Measurements from ENCODE around the gene NFASC.
A peak's percentile ranks its signal among the peaks of the same experiment; 100 is the strongest.

Gene NFASC

DNA sequence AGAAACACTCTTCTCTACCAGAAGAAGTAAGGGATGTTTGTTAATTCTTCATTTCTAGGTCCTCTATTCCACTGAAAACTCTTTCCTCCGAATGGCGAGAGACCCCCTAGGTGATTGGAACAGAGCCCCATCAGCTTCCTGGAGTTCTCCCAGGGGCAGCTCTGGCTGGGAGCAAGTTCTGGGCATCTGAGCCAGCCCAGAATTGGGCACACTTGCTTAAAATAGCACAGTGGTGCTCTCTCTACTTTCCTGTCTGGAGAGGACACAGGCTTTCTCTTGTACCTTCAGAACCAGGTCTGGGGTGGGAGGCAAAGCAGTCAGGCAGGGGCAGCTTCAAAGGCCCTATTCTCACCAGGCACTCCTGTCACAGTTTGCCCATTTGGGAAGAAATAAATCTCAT is 89.2 kb downstream of the NFASC start:
- DNase-seq (ENCODE audit: low spot score): no peak

DNA sequence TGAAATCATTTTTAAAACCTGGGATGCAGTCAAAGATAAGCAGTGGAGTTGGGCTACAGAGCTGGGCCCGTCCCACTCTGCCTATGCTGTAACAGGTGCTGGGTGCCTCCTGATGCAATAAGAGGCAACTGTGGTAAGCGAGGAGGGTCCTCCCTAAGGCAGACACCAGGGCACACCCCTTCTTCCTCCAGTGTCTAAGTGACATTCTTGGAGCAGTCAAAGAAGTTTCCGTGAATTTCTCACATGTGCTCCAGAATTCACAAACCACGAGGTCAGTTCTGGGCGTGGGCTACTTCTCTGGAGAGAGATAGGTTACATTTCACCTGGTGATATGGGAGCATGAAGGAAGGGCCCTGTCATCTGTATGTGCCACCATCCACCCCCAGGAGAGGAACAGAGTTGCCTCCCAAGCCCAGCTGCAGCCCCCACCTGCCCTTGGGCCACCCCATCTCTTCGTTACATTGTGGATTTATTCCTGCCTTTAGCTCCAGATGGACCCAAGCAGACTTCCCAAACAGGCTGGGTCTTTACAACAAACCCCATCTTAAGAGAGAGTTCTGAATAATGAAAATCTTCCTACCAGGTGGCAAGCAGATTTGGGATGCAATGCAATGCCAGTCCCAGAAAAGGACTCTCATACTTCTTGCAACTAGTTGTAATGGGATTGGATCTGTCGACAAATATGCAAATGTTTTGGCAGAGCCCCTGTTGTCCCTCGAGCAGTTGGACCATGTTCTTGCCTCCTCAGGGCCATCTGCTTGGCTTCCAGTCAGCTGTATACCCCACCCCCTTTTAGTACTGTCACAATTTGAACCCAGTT is 89.9 kb downstream of the NFASC start:
- no peak for DNase-seq (ENCODE audit: low spot score)

DNA sequence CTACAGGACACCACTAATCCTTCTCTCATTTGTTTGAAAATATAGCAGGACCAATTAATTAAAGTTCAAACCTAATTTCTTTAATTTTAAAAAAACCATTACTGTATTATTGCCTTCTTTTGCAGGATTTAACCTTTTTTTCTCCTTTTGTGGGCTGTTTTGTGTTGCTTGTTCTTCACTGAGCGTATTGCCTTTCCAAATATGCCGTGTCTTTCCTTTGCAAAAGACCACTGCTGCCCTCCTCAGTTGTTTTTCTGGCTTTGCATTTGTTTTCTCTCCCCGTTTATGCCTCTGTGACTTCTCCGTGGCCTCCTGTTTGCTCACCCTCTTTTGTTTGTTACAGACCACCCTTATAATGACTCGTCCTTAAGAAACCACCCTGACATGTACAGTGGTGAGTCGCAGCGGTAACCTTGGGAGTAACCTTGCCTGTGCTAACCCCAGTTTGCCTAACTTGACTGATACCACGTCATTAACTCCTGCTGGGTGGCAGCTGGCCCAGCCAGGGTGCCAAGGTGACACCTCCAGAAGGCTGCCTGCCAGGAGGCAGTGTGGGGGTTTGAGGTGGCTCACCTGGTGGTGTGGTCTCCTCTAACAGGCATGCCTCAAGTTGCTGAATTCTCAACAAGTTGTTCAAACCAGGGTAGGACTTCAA is 91.2 kb downstream of the NFASC start:
- DNase-seq (ENCODE audit: low spot score): no peak

DNA sequence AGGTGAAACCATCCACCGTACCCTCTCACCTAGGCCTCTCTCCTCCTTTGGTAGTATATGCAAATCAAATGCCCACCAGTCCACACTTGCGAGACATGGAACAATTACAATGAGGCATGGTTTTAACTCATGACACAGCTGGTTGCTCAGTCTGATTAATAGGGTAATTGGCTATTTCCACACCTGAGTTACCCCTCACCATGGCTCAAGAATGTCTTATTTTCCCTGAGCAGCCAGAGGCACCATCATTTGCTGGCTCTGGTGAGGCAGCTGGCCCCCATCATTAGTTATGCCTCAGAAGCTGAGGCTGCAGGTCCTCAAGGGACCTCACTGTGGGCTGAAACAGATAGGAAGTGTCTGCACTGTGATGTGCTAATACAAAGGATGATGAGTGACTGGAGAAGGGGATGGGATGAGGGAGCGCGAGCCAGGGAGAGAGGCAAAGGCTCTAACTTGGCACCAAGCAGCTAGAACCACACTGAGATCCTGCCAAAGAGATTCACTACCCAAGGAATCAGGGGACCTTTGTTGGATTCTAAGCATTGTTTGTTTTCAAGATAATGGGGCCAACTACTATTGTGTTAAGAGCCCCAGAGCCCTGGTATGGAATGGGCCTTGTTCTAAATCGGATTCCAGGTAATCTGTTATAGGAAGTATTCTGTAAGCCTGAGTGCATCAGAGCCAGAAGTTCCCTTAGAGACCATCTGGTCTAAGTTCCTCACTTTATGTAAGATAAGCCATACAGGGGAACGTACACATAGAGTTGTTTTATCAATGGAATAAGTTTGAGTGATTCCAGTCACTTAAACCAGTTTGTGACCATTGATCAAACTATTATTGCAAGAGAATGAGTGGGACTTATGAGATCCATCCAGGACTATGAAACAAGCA is 92.3 kb downstream of the NFASC start:
- no peak for DNase-seq (ENCODE audit: low spot score)

DNA sequence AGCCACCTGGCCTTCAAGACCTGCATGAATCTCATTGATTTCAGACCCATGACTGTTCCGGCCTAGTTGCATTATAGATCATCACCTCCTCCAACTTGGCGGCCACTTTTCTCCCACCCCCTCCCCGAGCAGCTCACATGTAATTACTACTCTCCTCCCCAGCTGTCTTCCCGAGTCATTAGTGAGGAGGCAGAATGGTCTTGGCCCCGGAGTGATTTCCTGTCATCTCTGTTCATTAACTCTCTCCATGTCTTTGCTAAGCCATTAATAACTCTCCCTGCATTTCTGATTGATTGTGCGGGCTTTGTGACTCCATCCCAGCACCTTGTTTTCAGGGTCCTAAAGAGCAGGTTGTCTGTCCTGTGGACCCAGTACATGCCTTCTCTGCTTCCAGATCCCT is 96.8 kb downstream of the NFASC start:
- DNase-seq (ENCODE audit: low spot score): no peak

DNA sequence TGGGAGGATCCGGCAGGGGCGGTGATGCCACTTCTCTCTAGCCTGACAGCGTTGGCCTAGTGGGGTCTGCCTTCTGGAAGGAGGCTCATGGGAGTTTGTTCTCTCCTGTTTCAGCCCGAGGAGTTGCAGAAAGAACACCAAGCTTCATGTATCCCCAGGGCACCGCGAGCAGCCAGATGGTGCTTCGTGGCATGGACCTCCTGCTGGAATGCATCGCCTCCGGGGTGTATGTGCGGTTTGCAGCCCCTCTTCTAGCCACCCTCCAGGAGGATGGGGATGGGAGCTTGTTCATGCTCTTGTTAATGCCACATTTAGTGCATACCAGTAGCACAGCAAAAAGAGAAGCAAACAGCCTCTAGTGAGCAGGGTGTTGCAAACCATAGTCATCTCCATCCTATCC is 97.5 kb downstream of the NFASC start:
- DNase-seq (ENCODE audit: low spot score): no peak

DNA sequence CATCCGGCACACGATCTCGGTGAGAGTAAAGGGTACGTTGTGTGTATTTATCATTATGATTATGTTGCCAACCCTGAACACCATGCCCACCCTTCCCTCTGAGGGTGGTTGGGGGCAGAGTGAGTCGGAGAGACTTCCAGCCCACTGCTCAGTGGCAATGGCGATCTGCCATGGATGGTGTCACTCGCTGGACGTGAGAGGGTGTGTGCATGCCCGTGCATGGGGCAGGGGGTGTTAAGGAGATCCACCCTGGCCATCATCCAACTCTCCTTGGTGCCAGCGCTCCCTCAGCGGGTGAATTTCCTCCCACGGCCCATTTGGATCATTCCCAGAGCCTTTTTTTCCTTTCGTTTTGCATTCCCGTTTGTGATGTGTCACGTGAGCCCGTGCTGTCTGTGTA is 98.3 kb downstream of the NFASC start:
- no peak for DNase-seq (ENCODE audit: low spot score)

DNA sequence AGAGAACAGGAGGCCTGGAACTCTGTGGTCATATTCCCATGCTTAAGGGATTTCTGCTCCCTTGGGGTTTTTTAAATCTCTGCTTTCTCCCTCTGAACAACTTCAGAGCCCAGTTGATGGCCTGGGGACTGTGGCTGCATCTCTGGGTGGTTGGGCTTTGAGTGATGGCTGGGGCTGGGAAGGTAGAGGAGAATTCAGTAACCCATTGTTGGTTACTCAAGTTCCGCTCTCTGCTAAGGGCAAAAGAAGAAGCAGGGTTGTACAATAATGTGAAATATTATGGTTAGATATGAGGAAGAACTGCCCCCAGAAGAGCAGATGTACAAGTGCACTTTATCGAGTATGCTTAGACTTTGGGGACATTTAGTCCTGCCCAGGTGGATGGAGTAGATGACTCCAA is 100.3 kb downstream of the NFASC start:
- DNase-seq (ENCODE audit: low spot score): no peak

DNA sequence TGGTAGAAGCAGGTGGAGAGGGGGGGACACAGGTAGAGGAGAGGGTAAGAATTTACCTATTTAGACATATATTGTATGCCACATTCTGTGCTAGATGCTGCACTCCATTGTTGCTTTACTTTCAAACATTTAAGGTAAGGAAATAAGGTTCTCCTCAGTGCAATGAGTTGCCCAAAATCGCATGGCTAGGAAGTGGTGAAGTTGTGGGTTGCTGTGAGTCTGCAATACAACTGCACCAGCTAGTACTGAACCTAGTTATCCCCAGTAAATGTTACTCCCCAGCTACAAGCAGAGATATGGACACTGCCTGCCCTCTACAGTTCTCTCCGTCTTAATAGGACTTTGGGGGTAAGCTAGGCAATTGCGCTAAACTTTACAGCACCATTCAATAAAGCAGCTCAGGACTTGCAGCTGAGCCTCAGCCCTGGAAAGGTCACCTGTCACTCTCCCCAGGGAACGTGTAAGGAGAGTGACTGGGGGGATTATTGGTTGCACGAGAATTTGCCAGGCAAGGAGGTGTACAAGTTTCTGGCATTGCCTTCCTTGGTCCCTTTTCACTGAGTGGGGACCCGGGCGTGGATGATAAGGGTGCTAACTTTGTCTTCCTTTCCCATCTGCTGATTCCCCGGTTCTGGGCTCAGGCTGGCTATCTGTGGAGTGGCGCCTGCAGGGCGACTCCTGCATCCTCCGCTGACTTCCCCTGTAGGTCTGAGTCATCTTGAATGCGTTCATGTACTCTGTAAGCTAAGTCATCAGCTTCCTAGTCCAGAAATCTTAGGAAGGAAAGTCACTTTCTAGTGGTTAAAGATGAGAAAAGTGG is 101.1 kb downstream of the NFASC start:
- DNase-seq (ENCODE audit: low spot score): peak; percentile 20

DNA sequence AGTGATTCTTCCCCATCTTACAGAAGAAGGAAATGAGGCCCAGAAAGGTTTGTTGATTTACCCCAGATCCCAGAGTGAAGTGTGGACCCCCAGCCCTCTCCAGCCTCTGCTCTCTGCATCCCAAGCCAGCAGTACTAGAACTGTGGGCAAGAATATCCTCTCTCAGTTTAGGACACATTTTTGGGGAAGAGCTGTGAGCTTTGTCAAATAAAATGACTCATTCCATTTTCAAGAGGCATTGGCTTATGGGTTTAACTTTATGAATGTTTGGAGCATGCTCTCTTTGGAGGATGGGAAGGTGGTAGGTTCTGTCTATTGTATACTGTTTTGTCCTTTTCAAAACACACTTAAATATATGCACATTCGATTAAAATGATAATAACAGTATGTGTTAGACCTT is 101.8 kb downstream of the NFASC start:
- DNase-seq (ENCODE audit: low spot score): no peak

DNA sequence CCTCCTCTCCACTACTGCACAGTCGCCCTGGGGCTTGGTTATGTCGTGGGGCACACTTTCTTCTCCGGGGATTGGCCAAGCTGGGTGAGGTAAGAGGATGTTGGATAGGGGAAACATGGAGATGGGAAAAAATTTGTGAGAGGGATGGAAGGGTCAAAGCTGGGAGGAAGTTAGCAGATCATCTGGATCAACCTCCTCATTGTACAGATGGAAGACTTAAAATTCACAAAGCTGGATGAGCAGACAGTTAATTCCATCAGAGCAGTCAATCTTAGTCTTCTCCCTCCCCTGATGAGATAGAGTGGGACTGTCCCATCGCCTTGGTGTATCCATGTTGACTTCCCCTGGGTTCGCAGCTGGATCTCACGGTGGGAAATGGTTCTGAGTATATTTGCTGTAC is 102.8 kb downstream of the NFASC start:
- DNase-seq (ENCODE audit: low spot score): no peak

DNA sequence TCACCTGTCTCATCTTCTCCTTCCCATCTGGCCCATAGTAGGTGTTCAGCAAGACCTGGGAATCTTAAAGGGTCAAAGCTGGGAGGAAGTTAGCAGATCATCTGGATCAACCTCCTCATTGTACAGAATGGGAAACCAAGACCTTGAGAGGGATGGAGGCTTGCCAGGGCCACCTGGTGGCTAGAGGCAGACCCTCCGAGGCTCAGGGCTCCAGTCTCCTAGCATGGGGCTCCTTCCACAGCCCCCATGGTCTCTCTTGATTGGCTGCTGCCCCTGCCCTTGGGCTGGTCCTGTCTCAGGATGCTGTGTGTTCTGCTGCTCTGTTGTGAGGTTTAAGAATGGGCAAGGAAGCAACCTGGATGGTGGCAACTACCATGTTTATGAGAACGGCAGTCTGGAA is 103.7 kb downstream of the NFASC start:
- DNase-seq (ENCODE audit: low spot score): no peak

DNA sequence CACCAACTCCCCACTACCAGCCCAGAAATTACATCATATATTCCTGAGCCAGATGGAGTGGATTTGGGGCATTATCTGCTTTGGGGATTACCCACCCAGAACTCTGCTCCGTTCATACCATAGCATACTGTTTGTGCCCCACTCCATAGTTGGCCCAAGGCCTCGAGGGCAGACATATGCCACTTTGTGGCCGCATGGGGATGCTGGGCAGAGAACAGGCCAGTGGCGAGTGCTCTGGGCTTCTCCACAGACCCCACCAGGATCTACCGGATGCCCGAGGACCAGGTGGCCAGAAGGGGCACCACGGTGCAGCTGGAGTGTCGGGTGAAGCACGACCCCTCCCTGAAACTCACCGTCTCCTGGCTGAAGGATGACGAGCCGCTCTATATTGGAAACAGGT is 104.4 kb downstream of the NFASC start:
- no peak for DNase-seq (ENCODE audit: low spot score)

DNA sequence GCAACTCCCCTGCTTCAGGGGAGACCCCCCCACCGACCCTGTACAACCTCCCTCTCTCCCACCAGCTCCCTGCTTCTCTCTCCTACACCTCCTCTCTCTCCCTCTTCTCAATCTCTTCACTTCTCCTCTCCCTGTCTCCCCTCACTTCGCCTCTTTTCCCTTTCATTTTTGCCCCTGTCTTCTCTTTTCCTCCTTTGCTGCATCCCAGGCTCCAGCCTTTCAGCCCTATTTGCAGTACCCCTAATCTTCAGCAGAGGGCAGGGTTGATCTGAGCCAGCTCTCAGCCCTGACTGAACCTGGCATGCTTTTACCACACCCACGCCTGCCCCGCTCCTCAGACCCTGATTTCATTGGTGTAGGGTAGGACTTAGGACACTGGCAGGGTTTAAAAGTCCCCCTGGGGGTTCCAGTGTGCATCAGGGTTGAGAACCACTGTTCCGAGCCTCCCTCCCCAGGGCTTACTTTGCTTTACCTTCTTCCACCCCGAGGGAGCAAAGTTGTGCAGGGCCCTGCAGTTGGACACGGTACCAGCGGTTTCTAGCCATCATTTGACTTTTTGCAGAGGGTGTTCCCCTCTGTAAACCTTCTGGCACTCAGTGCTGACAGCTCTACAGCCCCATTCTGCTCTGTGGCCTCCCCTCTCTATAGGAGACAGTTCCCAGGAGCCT is 105.0 kb downstream of the NFASC start:
- peak; percentile 66 for DNase-seq (ENCODE audit: low spot score)

DNA sequence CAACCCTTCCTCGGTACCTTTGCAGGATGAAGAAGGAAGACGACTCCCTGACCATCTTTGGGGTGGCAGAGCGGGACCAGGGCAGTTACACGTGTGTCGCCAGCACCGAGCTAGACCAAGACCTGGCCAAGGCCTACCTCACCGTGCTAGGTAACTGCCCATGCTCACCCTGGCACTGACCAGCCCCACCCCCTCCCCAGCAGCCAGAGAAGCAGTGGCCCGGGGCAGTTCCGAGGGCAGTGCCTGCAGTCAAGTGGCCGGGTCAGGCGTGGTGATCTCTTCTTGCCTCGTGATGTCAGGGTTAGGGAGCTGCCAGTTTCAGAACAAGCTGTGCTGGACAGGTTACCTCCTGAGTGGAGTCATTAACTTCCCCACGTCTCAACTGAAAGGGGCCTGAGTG is 106.0 kb downstream of the NFASC start:
- DNase-seq (ENCODE audit: low spot score): no peak

DNA sequence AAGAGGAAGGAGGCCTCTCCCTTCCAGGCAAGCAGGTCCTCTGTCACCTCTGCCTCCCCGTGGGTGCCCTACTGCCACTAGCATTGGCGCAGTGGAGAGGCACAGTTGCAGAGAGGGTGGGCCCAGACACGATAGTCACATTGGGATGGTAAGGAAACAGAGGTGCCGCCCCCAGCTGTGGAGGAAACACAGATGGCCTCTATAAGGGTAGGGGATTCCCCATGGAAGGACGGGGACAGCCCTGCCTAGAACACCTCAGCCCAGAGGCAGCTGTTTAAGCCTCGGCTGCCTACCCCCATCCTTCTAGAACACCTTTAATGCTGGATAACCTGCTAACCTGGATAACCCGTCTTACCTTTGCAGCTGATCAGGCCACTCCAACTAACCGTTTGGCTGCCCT is 106.7 kb downstream of the NFASC start:
- no peak for DNase-seq (ENCODE audit: low spot score)

DNA sequence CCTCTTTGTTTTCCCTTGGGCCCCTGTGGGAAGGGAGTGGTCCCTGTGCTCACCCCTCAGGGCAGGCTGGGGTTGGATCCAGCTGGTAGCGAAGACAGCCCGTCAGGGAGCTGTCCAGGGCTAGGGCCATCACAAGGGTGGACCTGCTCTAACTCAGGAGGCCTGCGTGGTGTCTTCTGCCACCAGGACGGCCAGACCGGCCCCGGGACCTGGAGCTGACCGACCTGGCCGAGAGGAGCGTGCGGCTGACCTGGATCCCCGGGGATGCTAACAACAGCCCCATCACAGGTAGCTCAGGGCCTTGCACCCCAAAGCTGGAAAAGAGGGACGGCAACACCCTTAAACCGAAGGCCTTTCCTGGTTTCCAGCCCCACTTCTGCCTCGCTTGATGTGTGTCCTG is 108.1 kb downstream of the NFASC start:
- no peak for DNase-seq (ENCODE audit: low spot score)

DNA sequence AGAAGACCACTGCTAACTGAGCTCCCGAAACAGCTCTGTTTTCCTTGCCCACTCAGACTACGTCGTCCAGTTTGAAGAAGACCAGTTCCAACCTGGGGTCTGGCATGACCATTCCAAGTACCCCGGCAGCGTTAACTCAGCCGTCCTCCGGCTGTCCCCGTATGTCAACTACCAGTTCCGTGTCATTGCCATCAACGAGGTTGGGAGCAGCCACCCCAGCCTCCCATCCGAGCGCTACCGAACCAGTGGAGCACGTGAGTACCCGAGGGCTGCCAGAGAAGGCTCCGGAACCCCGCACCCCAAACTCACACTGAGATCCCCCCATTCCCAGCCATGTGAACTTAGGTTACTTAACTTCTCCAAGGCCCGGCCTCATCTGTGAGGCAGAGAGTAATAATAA is 108.6 kb downstream of the NFASC start:
- DNase-seq (ENCODE audit: low spot score): no peak

DNA sequence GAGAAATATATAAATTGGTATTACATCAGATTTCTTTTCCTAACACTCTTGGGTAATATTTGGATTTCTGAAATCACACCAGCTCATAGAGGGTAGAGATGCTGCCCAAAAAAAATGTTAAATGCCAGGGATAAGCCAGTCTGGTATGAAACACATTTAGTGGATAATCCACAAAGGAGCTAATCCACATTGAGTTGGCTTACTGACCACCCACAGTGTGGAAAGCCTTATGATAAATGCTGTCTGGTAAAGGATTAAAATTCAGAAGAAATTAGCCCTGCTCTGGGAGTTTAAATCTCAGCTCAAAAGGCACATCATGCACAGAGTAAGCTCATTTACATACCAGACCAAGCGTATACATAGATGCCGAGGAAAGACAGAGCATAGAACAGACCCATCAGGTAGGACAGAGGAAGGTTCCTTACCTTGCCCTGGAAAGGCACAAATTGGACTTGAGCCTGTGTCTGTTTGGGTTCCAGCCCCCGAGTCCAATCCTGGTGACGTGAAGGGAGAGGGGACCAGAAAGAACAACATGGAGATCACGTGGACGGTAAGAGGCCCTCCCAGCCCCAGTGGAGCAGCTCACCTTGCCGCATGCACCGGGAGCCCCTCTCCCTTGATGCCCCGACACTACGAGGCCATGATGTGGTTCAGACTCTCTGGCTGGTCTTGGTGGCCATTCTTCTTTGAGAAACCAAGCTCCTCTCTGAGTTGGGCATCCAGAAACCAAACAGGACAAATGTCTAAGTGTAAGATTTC is 109.4 kb downstream of the NFASC start:
- DNase-seq (ENCODE audit: low spot score): no peak

DNA sequence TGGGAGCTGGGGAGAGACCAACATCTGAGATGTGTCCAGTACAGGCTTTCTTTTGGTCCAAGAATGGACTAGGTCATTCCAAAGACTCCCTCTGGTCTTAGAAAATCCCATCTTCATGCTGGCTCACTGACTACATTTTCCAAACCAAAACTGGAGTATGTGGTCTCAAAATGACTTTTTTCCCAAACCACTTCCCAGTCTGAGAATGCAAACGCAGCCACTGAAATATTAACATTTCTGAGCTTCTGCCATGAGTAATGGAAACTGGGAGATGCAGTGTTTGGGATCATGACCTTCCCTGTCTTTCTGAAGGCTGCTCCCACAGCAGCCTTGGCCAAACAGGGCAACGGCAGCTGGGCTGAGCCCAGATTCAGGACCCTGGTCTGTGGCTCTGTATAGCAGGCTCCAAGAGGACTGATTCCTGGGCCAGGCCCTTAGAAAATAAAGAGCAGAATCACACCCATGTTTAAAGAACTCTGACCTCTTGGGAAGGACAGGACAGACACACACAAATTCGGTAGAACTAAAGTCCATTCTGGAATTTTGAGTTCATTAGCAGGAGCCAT is 110.3 kb downstream of the NFASC start:
- no peak for DNase-seq (ENCODE audit: low spot score)
